PC-3 (cell line): ENCODE results near the gene MZB1. TPM values are rescaled to one million over a fixed set of nuclear protein-coding genes. Genes with fewer than 3 reads are reported as not detected.
"Not testable (repeated sequence)": the region's sequence is repeated elsewhere in the genome, so short reads cannot be mapped to it uniquely, and the experiment has no call there.

Experiments used
- ATAC-seq: fragments of 200-7000 bp; cut with Tn5 transposase; 2 replicates; pipeline ENCODE4 v1.9.1; 2020; ENCODE audit warnings: mild to moderate bottlenecking, moderate library complexity
- BruUV-seq: library from RNA; stranded (reverse); fragments of 400-500 nt; replicated peaks from 2 replicates; lab custom pipeline; 2021; lab: Mats Ljungman, UMichigan
- CTCF ChIA-PET: fragments of 300-600 bp; sonication (Branson Sonifier 250); formaldehyde crosslinking; loops from one replicate; lab custom pipeline; 2022; ENCODE audit warnings: antibody characterized with exemption; lab: Charles Lee
- POLR2A ChIA-PET: fragments of 300-600 bp; sonication (Branson Sonifier 250); formaldehyde crosslinking; loops from one replicate; lab custom pipeline; 2022; ENCODE audit warnings: antibody characterized with exemption; ENCODE audit not compliant: unreplicated experiment; lab: Charles Lee
- DNase-seq: peaks from one replicate; pipeline ENCODE4 v3.0.0-alpha.2; 2015
- H2AFZ ChIP-seq: fragments of 300-600 bp; sonication (generic); 2 replicates; pipeline ENCODE4 v1.6.0; 2016; ENCODE audit warnings: antibody characterized with exemption, low read length
- H3F3A ChIP-seq: fragments of 300-600 bp; sonication (generic); one replicate; pipeline ENCODE4 v1.6.0; 2017; ENCODE audit warnings: antibody characterized with exemption, low read length, control low read depth, mild to moderate bottlenecking; ENCODE audit not compliant: unreplicated experiment
- H3K27ac ChIP-seq: fragments of 300-600 bp; sonication (generic); 2 replicates; pipeline ENCODE4 v1.5.1; 2016; ENCODE audit warnings: mild to moderate bottlenecking, low read length
- H3K27me3 ChIP-seq: fragments of 300-600 bp; sonication (generic); 2 replicates; pipeline ENCODE4 v1.6.1; 2016; ENCODE audit warnings: low read length, mixed read lengths
- H3K36me3 ChIP-seq: fragments of 300-600 bp; sonication (generic); 2 replicates; pipeline ENCODE4 v1.6.1; 2016; ENCODE audit warnings: low read depth, mixed run types, low read length, mixed read lengths
- H3K4me1 ChIP-seq: fragments of 300-600 bp; sonication (generic); 2 replicates; pipeline ENCODE4 v1.5.1; 2016; ENCODE audit warnings: low read length; ENCODE audit not compliant: insufficient read depth
- H3K4me2 ChIP-seq: fragments of 300-600 bp; sonication (generic); 2 replicates; pipeline ENCODE4 v1.6.0; 2016; ENCODE audit warnings: low read length
- H3K4me3 ChIP-seq: fragments of 300-600 bp; sonication (generic); 2 replicates; pipeline ENCODE4 v1.5.1; 2016; ENCODE audit warnings: mild to moderate bottlenecking, low read length, mixed read lengths
- H3K79me2 ChIP-seq: fragments of 300-600 bp; sonication (generic); 2 replicates; pipeline ENCODE4 v1.6.1; 2017; ENCODE audit warnings: low read length, mixed read lengths
- H3K9ac ChIP-seq: fragments of 300-600 bp; sonication (generic); 2 replicates; pipeline ENCODE4 v1.6.0; 2016; ENCODE audit warnings: mild to moderate bottlenecking, low read length
- H3K9me2 ChIP-seq: fragments of 300-600 bp; sonication (generic); replicated peaks from 2 replicates; pipeline ENCODE4 v1.6.1; 2016; ENCODE audit warnings: mixed run types, low read length, mixed read lengths
- H3K9me3 ChIP-seq: fragments of 300-600 bp; sonication (generic); 2 replicates; pipeline ENCODE4 v1.6.1; 2016; ENCODE audit warnings: low read length, mixed read lengths
- H4K20me1 ChIP-seq: fragments of 300-600 bp; sonication (generic); 2 replicates; pipeline ENCODE4 v1.6.1; 2016; ENCODE audit warnings: low read length, mixed read lengths
- CTCF ChIP-seq: fragments of 300-600 bp; sonication (generic); conservative IDR thresholded peaks from 2 replicates; pipeline ENCODE4 v1.5.1; 2017; ENCODE audit warnings: antibody characterized with exemption, low read depth, mild to moderate bottlenecking, low read length
- EZH2 ChIP-seq: fragments of 300-600 bp; sonication (generic); IDR thresholded peaks from one replicate; pipeline ENCODE4 v1.6.1; 2017; ENCODE audit warnings: antibody characterized with exemption, mild to moderate bottlenecking, low read length; ENCODE audit not compliant: unreplicated experiment
- EZH2phosphoT487 ChIP-seq: fragments of 300-600 bp; sonication (generic); IDR thresholded peaks from 2 replicates; pipeline ENCODE4 v1.6.1; 2018; ENCODE audit warnings: mild to moderate bottlenecking, antibody characterized with exemption, low read length, borderline replicate concordance
- intact Hi-C: fragments of 100-400 bp; cut with micrococcal nuclease; formaldehyde crosslinking; loops from 2 replicates; pipeline ENCODE4 v1.9.0; 2023
- total RNA-seq: library from RNA; depleted of rRNA; stranded (reverse); fragments of >200 nt; gene quantifications from 2 replicates; pipeline ENCODE4 v1.2.3, GENCODE V29; 2014

MZB1 gene
- total RNA-seq, 1 experiment from 2014 or later, result 0.22 TPM

DNA sequence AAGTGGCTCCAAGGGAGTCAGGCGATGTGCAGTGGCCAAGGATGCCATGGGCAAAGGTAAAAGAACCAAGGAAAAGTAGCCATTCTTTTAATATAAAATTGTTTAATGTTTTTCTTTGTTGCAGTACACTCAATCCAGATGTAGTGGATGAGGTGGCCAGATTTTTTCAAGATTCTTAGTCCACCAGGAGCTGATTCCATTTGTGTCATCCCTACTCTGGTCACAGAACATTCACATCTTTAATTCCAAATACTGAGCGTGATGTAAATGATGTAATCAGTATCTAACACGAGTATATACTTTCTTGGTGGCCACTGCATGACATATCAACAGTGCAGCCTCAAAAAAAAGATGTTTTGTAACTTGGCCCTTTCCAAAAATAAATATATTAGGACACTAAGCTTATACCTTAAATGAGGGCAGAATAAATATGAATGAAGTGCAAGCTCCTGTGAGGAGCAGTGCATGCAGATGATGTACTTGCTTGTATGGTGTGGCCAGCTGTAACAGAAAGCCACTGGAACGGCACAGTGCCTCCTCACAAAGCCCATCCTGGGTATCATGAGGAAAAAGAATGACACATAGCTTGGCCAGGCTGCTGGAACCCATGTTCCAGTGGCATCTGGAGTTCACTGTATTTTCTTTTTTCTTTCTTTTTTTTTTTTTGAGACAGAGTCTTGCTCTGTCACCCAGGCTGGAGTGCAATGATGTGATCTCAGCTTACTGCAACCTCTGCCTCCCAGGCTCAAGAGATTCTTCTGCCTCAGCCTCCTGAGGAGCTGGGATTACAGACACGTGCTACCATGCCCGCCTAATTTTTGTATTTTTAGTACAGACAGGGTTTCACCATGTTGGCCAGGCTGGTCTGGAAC, 20.6 kb upstream of the MZB1 start:
- Histone ChIP-seq H3K4me1 (no peaks in the 10 kb centered on the region), H3K9me2 (no peaks in the 10 kb centered on the region), H3K27me3 (no peaks in the 10 kb centered on the region), H4K20me1 (no peaks in the 10 kb centered on the region), H2AFZ (no peak overlapping the region), H3K27ac (no peak overlapping the region), H3F3A (no peaks in the 10 kb centered on the region), H3K4me3 (no peak overlapping the region), H3K79me2 (no peaks in the 10 kb centered on the region), H3K36me3 (no peaks in the 10 kb centered on the region), H3K9ac (no peak overlapping the region), H3K4me2 (no peak overlapping the region), H3K9me3 (no peaks in the 10 kb centered on the region)
- BruUV-seq, result no TSS peak
- CTCF ChIA-PET, result interaction anchor here (0.6 kb wide), 1 partner anchor 1780 kb away, joined by 3 read pairs; no protein-coding TSS in a partner anchor
- TF ChIP-seq EZH2 (no peak), CTCF (no peak), EZH2phosphoT487 (no peak)
- POLR2A ChIA-PET, result interaction anchor here (0.5 kb wide), 1 partner anchor 142 kb away, joined by 4 read pairs; no protein-coding TSS in a partner anchor
- intact Hi-C loops, result no loop called here
- no peak for DNase-seq
- no peak for ATAC-seq

- H3K9me2 ChIP-seq, BruUV-seq, H3K4me1 ChIP-seq, H3K27ac ChIP-seq, intact Hi-C loops, H2AFZ ChIP-seq, H3K36me3 ChIP-seq, CTCF ChIA-PET, H3K4me3 ChIP-seq, ATAC-seq, H3K27me3 ChIP-seq, H3K4me2 ChIP-seq, H3K9me3 ChIP-seq, H3F3A ChIP-seq, H3K79me2 ChIP-seq, H3K9ac ChIP-seq, H4K20me1 ChIP-seq, DNase-seq, POLR2A ChIA-PET: not testable (repeated sequence)
Measured at GRCh38 chr5:139409116-139409515, 19.4 kb upstream of the MZB1 start.

- Histone ChIP-seq H3K4me2 (no peak overlapping the region), H3K9ac (no peak overlapping the region), H4K20me1 (no peaks in the 10 kb centered on the region), H2AFZ (no peak overlapping the region), H3K9me2 (no peaks in the 10 kb centered on the region), H3K79me2 (no peaks in the 10 kb centered on the region), H3F3A (no peaks in the 10 kb centered on the region), H3K36me3 (no peaks in the 10 kb centered on the region), H3K27ac (no peak overlapping the region), H3K4me1 (peaks cover 9% of the 10 kb centered on the region), H3K27me3 (no peaks in the 10 kb centered on the region), H3K4me3 (no peak overlapping the region), H3K9me3 (no peaks in the 10 kb centered on the region)
- DNase-seq (no peak), ATAC-seq (no peak)
- ChIA-PET CTCF (no interaction called here), POLR2A (no interaction called here)
- no TSS peak for BruUV-seq
- intact Hi-C loops, result no loop called here
- TF ChIP-seq EZH2 (no peak), CTCF (no peak), EZH2phosphoT487 (no peak)
Measured at GRCh38 chr5:139408191-139408590, 18.5 kb upstream of the MZB1 start.
